IMR-90 (cell line): Measurements from ENCODE around the gene TNS1.

Experiments
- CHD1 ChIP-seq: IDR thresholded peaks from 2 replicates; pipeline ENCODE4 v1.6.1; 2012; ENCODE audit warnings: low read depth, low read length, improper control_type of control experiment
- ELK1 ChIP-seq: fragments of 150-350 bp; IDR thresholded peaks from 2 replicates; pipeline ENCODE4 v1.6.1; 2016; ENCODE audit warnings: low read depth, mild to moderate bottlenecking, low read length, moderate library complexity, borderline replicate concordance
- MXI1 ChIP-seq: IDR thresholded peaks from 2 replicates; pipeline ENCODE4 v1.6.1; 2012; ENCODE audit warnings: low read depth, mild to moderate bottlenecking, low read length, moderate library complexity, borderline replicate concordance
- POLR2A ChIP-seq: IDR thresholded peaks from 2 replicates; pipeline ENCODE4 v1.6.1; 2012; ENCODE audit warnings: mild to moderate bottlenecking, low read depth, low read length
- RAD21 ChIP-seq: IDR thresholded peaks from 2 replicates; pipeline ENCODE4 v1.6.1; 2012; ENCODE audit warnings: low read length, improper control_type of control experiment
- RFX5 ChIP-seq: IDR thresholded peaks from 2 replicates; pipeline ENCODE4 v1.8.0; 2012; ENCODE audit warnings: low read depth, mild to moderate bottlenecking, low read length, moderate library complexity
- TF ChIP-seq, protein P1 (sequence below): conservative IDR thresholded peaks from 2 replicates; pipeline ENCODE4 v1.5.1; 2012; ENCODE audit warnings: mild to moderate bottlenecking, low read depth, low read length, improper control_type of control experiment

- TF ChIP-seq, protein P1, sequence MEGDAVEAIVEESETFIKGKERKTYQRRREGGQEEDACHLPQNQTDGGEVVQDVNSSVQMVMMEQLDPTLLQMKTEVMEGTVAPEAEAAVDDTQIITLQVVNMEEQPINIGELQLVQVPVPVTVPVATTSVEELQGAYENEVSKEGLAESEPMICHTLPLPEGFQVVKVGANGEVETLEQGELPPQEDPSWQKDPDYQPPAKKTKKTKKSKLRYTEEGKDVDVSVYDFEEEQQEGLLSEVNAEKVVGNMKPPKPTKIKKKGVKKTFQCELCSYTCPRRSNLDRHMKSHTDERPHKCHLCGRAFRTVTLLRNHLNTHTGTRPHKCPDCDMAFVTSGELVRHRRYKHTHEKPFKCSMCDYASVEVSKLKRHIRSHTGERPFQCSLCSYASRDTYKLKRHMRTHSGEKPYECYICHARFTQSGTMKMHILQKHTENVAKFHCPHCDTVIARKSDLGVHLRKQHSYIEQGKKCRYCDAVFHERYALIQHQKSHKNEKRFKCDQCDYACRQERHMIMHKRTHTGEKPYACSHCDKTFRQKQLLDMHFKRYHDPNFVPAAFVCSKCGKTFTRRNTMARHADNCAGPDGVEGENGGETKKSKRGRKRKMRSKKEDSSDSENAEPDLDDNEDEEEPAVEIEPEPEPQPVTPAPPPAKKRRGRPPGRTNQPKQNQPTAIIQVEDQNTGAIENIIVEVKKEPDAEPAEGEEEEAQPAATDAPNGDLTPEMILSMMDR, result no peak
- TF ChIP-seq POLR2A (no peak), MXI1 (no peak), ELK1 (no peak), RAD21 (no peak), RFX5 (no peak), CHD1 (no peak)
These were observed 224.9 kb downstream of the TNS1 start for GRCh38 chr2:217777906-217778305.
